A673 (cell line): ENCODE data around the gene SPRYD7. TPM values are rescaled to one million over a fixed set of nuclear protein-coding genes. Genes with fewer than 3 reads are reported as not detected.

Experiments used
- BruUV-seq: library from RNA; stranded (reverse); fragments of 400-500 nt; replicated peaks from 2 replicates; lab custom pipeline; 2021; lab: Mats Ljungman, UMichigan
- CTCF ChIA-PET: fragments of 300-600 bp; sonication (Branson Sonifier 250); formaldehyde crosslinking; loops from one replicate; lab custom pipeline; 2022; ENCODE audit warnings: antibody characterized with exemption; lab: Charles Lee
- POLR2A ChIA-PET: fragments of 300-600 bp; sonication (Branson Sonifier 250); formaldehyde crosslinking; loops from one replicate; lab custom pipeline; 2022; ENCODE audit warnings: antibody characterized with exemption; ENCODE audit not compliant: low non-redundant PET; lab: Charles Lee
- DNase-seq: peaks from one replicate; pipeline ENCODE4 v3.0.0-alpha.2; 2015; ENCODE audit warnings: low spot score
- H3K27ac ChIP-seq: fragments of 200-600 bp; sonication (generic); 2 replicates; pipeline ENCODE4 v1.5.1; 2016; ENCODE audit warnings: mixed run types, low read depth, mild to moderate bottlenecking, mixed read lengths, antibody characterized with exemption, low read length; ENCODE audit not compliant: poor library complexity, severe bottlenecking
- H3K27me3 ChIP-seq: fragments of 200-600 bp; sonication (generic); replicated peaks from 2 replicates; pipeline ENCODE4 v1.6.1; 2017; ENCODE audit warnings: mixed run types, low read depth, mild to moderate bottlenecking, mixed read lengths, antibody characterized with exemption, low read length; ENCODE audit not compliant: insufficient read depth, poor library complexity
- H3K36me3 ChIP-seq: fragments of 200-600 bp; sonication (generic); 2 replicates; pipeline ENCODE4 v1.6.1; 2016; ENCODE audit warnings: mixed run types, mild to moderate bottlenecking, mixed read lengths, antibody characterized with exemption, low read length; ENCODE audit not compliant: insufficient read depth, poor library complexity, severe bottlenecking
- H3K4me1 ChIP-seq: fragments of 200-600 bp; sonication (generic); 2 replicates; pipeline ENCODE4 v1.6.1; 2017; ENCODE audit warnings: mixed run types, mild to moderate bottlenecking, mixed read lengths, antibody characterized with exemption, low read length; ENCODE audit not compliant: insufficient read depth, poor library complexity, severe bottlenecking
- H3K4me3 ChIP-seq: fragments of 200-600 bp; sonication (generic); 2 replicates; pipeline ENCODE4 v1.5.1; 2016; ENCODE audit warnings: low read depth, mixed run types, mild to moderate bottlenecking, mixed read lengths, low read length; ENCODE audit not compliant: poor library complexity, severe bottlenecking
- H3K9me3 ChIP-seq: fragments of 200-600 bp; sonication (generic); 2 replicates; pipeline ENCODE4 v1.6.1; 2016; ENCODE audit warnings: mixed run types, low read depth, mild to moderate bottlenecking, mixed read lengths, antibody characterized with exemption, low read length; ENCODE audit not compliant: poor library complexity, severe bottlenecking
- EZH2 ChIP-seq: fragments of 200-600 bp; sonication (generic); IDR thresholded peaks from 2 replicates; pipeline ENCODE4 v1.6.1; 2017; ENCODE audit warnings: borderline replicate concordance, low read depth, mild to moderate bottlenecking, mixed read lengths, antibody characterized with exemption, low read length; ENCODE audit not compliant: poor library complexity, severe bottlenecking
- intact Hi-C: fragments of 100-400 bp; cut with micrococcal nuclease; formaldehyde crosslinking; loops from one replicate; pipeline ENCODE4 v1.10.0; 2022; ENCODE audit not compliant: unreplicated experiment
- total RNA-seq: library from RNA; stranded (reverse); gene quantifications from 2 replicates; pipeline ENCODE4 v1.2.3, GENCODE V29; 2021
- TF ChIP-seq, protein P1 (sequence below): fragments of 300-800, 200-600 bp; sonication (generic); conservative IDR thresholded peaks from 2 replicates; pipeline ENCODE4 v1.5.1; 2017; ENCODE audit warnings: low read depth, mild to moderate bottlenecking, antibody characterized with exemption, low read length, moderate library complexity, mixed read lengths

Gene SPRYD7
- total RNA-seq, 1 experiment from 2014 or later, result 2.9 TPM

DNA sequence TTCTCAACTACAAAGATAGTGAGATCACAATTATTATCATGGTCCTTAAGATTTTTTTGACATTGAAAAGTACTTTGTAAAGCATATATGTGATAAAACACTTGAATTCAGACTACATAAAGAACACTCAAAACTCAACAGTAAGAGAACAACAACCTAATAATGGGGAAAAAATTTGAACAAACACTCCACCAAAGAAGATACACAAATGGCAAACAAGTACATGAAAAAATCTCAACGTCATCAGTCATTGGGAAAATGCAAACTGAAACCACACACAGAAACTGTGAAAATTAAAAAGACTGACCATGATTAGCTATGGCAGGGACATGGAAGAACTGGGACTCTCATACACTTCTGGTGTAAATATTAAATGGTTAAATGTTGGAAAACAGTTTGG lies 70.9 kb downstream of the SPRYD7 start:
- Histone ChIP-seq H3K36me3 (no peaks in the 10 kb centered on the region), H3K27me3 (no peaks in the 10 kb centered on the region), H3K27ac (no peak overlapping the region), H3K4me1 (no peaks in the 10 kb centered on the region), H3K9me3 (no peaks in the 10 kb centered on the region), H3K4me3 (no peak overlapping the region)
- intact Hi-C loops, result no loop called here
- TF ChIP-seq EZH2, result no peak
- TF ChIP-seq, protein P1, sequence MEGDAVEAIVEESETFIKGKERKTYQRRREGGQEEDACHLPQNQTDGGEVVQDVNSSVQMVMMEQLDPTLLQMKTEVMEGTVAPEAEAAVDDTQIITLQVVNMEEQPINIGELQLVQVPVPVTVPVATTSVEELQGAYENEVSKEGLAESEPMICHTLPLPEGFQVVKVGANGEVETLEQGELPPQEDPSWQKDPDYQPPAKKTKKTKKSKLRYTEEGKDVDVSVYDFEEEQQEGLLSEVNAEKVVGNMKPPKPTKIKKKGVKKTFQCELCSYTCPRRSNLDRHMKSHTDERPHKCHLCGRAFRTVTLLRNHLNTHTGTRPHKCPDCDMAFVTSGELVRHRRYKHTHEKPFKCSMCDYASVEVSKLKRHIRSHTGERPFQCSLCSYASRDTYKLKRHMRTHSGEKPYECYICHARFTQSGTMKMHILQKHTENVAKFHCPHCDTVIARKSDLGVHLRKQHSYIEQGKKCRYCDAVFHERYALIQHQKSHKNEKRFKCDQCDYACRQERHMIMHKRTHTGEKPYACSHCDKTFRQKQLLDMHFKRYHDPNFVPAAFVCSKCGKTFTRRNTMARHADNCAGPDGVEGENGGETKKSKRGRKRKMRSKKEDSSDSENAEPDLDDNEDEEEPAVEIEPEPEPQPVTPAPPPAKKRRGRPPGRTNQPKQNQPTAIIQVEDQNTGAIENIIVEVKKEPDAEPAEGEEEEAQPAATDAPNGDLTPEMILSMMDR, result no peak
- no peak for DNase-seq
- no TSS peak for BruUV-seq
- ChIA-PET POLR2A (no interaction called here), CTCF (no interaction called here)

DNA sequence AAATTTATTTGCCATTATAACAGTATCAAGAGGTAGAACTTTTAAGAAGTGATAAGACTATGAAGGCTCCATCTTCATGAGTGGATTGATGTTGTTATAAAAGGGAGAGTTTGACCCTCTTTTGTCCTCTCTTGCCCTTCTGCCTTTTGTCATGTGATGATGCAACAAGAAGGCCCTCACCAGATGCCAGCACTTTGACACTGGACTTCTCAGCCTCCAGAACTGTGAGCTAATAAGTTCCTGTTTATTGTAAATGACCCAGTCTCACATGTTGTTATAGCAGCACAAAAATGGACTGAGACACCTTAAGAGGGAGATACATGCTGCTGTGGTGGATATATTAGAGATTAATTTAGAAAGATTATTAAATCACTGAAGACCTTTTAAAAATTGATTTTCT lies 71.6 kb downstream of the SPRYD7 start:
- no peak overlapping the region for H3K4me3 ChIP-seq
- ChIA-PET CTCF (no interaction called here), POLR2A (no interaction called here)
- H3K4me1 ChIP-seq, result no peaks in the 10 kb centered on the region
- BruUV-seq, result no TSS peak
- no peak for TF ChIP-seq EZH2
- TF ChIP-seq, protein P1, result no peak
- no peak overlapping the region for H3K27ac ChIP-seq
- no peak for DNase-seq
- intact Hi-C loops, result no loop called here
- no peaks in the 10 kb centered on the region for H3K27me3 ChIP-seq
- no peaks in the 10 kb centered on the region for H3K36me3 ChIP-seq
- no peaks in the 10 kb centered on the region for H3K9me3 ChIP-seq

Other genes with a start within 250 kb of the SPRYD7 start
- 64.1 and 66.5 TPM in 2 replicates for gene EBPL, start 244.9 kb downstream of the SPRYD7 start, total RNA-seq
- 55.9 and 62.0 TPM in 2 replicates for gene KPNA3, start 143.7 kb downstream of the SPRYD7 start, total RNA-seq
- 36.9 and 38.7 TPM in 2 replicates for gene TRIM13, start 60.7 kb upstream of the SPRYD7 start, total RNA-seq
- gene KCNRG, start 79.1 kb upstream of the SPRYD7 start, total RNA-seq, result 1.4 and 2.1 TPM in 2 replicates